ENCODE measurements around the gene PALLD.

DNA sequence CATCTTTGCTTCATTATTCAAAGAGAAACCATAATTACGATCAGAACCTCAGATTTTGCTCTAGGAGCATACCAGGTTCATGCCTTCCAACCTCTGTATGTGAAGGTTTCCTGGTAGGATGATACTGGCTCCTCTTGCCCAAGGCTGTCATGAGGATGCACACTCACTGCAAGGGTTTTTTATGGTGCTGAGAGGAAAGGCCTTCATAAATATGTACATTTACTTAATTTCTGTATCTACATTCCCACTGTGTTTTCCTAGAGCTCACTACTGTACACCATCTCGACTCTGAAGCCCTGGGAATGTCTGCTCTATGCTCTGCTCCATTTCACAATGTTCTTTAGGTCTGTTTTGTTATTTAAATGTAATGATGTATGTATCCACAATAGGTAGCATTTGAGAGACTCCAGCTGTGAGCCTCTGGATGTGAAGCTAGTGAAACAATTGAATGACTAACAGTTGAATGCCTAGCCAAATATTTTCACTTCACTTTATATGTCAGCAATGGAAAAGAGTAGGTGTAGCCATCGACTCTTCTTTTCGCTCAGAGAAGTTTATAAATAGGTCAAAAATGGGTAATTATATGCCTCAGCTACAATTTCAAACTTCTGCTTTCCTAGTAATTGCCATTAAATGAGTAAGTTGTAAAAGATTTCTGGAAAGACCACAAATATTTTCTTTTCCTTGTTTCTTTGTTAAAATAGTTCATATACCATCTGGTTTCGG lies 228.0 kb downstream of the PALLD start:
- TF ChIP-seq POLR2AphosphoS5 (IDR thresholded peaks at IDR 0.05; ENCODE audit: low read depth, low read length), result no peak
- no peak for TF ChIP-seq CTCF (IDR thresholded peaks at IDR 0.05)
- TF ChIP-seq TCF7L2 (IDR thresholded peaks at IDR 0.05; ENCODE audit: low read depth, low read length), result no peak
- TF ChIP-seq, protein P1, sequence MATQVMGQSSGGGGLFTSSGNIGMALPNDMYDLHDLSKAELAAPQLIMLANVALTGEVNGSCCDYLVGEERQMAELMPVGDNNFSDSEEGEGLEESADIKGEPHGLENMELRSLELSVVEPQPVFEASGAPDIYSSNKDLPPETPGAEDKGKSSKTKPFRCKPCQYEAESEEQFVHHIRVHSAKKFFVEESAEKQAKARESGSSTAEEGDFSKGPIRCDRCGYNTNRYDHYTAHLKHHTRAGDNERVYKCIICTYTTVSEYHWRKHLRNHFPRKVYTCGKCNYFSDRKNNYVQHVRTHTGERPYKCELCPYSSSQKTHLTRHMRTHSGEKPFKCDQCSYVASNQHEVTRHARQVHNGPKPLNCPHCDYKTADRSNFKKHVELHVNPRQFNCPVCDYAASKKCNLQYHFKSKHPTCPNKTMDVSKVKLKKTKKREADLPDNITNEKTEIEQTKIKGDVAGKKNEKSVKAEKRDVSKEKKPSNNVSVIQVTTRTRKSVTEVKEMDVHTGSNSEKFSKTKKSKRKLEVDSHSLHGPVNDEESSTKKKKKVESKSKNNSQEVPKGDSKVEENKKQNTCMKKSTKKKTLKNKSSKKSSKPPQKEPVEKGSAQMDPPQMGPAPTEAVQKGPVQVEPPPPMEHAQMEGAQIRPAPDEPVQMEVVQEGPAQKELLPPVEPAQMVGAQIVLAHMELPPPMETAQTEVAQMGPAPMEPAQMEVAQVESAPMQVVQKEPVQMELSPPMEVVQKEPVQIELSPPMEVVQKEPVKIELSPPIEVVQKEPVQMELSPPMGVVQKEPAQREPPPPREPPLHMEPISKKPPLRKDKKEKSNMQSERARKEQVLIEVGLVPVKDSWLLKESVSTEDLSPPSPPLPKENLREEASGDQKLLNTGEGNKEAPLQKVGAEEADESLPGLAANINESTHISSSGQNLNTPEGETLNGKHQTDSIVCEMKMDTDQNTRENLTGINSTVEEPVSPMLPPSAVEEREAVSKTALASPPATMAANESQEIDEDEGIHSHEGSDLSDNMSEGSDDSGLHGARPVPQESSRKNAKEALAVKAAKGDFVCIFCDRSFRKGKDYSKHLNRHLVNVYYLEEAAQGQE (IDR thresholded peaks at IDR 0.05; ENCODE audit: insufficient read depth in 1 of 2, low read depth in 2 of 2, low read length in 1 of 2), result no peak
- no peak for TF ChIP-seq SIN3A (IDR thresholded peaks at IDR 0.05; ENCODE audit: borderline replicate concordance, insufficient read depth, low read depth, low read length)

Data from Panc1 (cell line).